Subcutaneous adipose tissue (tissue), 4 donors: ENCODE measurements around the gene CHID1. TPM values are rescaled to one million over a fixed set of nuclear protein-coding genes. Genes with fewer than 3 reads are reported as not detected.

Experiments used
- total RNA-seq, 4 donors: library from RNA; depleted of rRNA; stranded (reverse); fragments of >200 nt; gene quantifications; one replicate each; pipeline ENCODE4 v1.1.0, GENCODE V29; 2016
- TF ChIP-seq, protein P1 (sequence below): fragments of 450-650 bp; IDR thresholded peaks from one replicate; pipeline ENCODE4 v1.5.1; 2016; ENCODE audit warnings: low read depth, mild to moderate bottlenecking, control low read depth, antibody characterized with exemption, moderate library complexity

The CHID1 gene
- total RNA-seq, 4 donors from 2014 or later, result 28.4 to 107 (median 76.0) TPM

DNA sequence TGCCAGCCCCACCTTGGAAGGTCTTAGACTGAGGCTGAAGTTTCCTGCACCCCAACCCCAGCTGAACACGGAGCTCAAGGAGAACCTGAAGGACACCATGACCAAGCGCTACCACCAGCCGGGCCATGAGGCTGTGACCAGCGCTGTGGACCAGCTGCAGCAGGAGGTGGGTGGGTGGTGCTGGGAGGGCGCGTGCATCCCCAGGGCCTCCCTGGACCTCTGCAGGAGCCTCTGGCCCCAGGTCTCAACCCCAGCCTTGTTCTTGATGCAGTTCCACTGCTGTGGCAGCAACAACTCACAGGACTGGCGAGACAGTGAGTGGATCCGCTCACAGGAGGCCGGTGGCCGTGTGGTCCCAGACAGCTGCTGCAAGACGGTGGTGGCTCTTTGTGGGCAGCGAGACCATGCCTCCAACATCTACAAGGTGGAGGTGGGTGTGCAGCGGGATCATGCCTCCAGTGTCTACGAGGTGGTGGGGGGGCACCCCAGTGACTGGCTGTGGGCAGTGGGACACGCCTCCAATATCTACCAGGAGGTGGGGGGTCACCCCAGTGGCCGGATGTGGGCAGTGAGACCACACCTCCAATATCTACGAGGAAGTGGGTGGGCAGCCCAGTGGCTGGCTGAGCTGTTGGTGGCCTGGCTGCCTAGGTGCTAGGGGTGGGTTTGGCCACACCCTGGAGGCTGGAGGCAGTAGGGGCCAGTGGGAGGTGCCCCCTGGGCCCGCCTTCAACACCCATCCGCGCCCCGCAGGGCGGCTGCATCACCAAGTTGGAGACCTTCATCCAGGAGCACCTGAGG, 73.2 kb downstream of the CHID1 start:
- TF ChIP-seq, protein P1, sequence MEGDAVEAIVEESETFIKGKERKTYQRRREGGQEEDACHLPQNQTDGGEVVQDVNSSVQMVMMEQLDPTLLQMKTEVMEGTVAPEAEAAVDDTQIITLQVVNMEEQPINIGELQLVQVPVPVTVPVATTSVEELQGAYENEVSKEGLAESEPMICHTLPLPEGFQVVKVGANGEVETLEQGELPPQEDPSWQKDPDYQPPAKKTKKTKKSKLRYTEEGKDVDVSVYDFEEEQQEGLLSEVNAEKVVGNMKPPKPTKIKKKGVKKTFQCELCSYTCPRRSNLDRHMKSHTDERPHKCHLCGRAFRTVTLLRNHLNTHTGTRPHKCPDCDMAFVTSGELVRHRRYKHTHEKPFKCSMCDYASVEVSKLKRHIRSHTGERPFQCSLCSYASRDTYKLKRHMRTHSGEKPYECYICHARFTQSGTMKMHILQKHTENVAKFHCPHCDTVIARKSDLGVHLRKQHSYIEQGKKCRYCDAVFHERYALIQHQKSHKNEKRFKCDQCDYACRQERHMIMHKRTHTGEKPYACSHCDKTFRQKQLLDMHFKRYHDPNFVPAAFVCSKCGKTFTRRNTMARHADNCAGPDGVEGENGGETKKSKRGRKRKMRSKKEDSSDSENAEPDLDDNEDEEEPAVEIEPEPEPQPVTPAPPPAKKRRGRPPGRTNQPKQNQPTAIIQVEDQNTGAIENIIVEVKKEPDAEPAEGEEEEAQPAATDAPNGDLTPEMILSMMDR, result no peak

DNA sequence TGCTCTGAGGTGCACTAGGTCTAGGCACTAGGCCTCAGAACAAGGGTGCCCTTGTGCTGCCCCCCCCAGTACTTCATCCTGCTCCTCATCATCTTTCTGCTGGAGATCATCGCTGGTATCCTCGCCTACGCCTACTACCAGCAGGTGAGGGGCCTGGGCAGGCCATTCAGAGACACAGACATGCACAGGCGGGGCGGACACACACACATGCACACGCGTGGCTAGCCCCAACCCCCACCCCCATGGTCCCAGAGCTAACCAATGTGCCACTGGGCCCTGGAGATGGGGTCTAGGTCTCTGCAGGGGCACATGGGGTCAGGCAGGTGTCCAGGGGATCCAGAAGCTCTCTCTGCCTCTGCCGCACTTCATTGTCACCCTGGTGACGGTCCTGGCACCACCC, 73.9 kb downstream of the CHID1 start:
- TF ChIP-seq, protein P1, result no peak

DNA sequence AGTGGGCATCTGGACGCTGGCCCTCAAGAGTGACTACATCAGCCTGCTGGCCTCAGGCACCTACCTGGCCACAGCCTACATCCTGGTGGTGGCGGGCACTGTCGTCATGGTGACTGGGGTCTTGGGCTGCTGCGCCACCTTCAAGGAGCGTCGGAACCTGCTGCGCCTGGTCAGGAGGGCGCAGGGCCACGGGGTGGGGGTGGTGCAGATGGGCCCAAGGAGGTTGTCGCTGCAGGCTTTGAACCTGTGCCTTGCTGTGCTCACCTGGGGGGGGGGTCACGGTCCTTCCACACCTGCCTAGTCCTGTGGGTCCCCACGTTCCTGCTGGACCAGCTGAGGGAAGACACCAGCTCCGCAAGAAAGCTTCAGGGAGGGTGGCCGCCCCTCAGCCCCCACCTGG, 74.3 kb downstream of the CHID1 start:
- TF ChIP-seq, protein P1, result no peak

DNA sequence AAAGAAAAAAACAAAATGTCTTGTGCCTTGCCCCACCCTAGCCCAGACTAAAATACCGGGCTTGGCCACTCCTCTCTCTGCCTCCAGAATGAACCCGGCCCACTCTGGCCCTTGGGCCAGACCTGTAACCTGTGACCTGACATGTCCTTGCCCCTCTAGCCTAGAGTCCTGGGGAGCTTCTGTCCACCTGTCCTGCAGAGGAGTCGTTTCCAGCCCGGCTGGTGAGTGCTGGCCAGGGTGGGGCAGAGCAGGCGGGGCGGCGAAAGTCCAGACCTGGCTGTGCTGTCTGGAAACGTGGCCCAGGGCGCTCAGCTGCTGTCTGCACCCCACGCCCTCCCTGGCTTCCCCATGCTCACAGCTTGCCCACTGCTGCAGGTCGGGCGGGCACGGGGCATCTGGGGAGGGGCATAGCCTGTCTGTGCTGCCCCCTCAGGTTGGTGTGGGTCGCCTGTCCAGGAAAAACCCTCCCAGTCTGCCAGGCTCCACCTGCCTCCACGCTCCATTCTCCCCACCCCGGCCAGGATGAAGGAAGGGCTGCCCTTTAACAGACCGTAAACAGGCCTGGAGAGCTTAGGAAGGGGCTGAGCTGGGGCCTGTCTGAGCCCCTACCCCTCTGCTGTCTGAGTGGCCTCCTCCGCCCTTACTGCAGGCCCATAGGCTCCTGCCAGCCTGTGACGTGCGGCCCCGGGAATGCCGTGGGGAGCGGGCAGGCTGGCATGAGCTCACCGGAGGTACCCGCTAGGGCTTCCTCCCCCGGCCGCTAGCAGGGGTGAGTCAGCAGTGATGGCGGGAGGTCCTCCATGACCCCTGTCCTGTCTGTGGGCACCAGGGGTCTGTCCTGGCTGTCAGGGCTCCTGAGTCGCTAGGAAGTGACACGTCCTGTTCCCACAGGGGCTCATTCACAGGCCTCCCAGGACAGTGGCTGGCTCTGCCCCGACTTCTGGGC, 76.0 kb downstream of the CHID1 start:
- TF ChIP-seq, protein P1, result no peak

DNA sequence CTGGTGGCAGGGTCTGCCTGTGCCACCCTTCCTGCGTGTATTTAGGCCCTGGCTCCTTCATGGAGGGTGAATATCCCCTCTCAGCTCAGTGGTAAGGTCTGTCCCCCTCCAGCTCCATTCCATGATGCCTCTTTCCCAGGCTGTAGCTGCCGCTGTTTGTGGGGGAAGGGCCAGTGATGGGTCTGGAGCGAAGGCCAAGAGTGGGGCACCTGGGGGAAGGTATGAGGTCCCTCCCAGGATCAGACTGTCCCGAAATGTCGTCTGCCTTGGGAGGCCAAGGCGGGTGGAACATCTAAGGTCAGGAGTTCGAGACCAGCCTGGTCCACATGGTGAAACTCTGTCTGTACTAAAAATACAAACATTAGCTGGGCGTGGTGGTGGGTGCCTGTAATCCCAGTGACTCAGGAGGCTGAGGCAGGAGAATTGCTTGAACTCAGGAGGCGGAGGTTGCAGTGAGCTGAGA, 76.7 kb downstream of the CHID1 start:
- TF ChIP-seq, protein P1, result no peak

DNA sequence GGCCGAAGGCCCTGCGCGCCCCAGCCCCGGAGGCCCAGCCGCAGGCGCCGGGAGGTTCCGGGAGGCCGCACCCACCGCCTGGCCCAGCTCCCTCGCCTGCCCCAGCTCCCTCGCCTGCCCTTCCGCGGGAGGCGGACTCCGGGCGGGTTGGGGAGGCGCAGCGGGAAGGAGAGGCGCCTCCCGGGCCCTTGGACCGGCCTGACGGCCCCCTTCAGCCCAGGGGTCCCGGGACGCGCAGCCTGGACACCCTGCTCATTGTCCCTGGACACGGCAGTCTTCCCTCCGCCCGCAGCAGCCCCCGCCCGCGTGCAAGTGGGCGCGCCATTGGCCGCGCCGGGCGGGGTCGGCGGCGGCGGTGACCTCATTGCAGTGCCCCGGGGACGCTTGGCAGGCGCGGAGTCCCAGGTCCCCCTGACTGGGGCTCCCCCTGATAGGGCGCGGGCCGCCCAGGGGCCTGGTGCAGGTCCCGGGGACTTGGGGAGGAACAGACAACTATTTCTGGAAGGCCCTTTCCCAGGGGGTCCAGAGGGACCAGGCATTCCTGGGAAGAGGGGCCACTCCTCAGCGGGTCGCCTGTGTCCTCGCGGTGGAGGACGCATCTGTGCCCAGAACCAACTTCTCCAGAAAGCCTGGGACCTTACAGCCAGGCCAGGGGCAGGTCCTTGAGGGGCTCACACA, 77.4 kb downstream of the CHID1 start:
- TF ChIP-seq, protein P1, result no peak
